HG03039 (cell line): ENCODE data around the gene WWOX.

Source experiments
- ATAC-seq: cut with Tn5 transposase; IDR thresholded peaks from one replicate; pipeline ENCODE4 v1.9.1; 2021; ENCODE audit warnings: mild to moderate bottlenecking, moderate library complexity; ENCODE audit not compliant: unreplicated experiment

Gene WWOX

DNA sequence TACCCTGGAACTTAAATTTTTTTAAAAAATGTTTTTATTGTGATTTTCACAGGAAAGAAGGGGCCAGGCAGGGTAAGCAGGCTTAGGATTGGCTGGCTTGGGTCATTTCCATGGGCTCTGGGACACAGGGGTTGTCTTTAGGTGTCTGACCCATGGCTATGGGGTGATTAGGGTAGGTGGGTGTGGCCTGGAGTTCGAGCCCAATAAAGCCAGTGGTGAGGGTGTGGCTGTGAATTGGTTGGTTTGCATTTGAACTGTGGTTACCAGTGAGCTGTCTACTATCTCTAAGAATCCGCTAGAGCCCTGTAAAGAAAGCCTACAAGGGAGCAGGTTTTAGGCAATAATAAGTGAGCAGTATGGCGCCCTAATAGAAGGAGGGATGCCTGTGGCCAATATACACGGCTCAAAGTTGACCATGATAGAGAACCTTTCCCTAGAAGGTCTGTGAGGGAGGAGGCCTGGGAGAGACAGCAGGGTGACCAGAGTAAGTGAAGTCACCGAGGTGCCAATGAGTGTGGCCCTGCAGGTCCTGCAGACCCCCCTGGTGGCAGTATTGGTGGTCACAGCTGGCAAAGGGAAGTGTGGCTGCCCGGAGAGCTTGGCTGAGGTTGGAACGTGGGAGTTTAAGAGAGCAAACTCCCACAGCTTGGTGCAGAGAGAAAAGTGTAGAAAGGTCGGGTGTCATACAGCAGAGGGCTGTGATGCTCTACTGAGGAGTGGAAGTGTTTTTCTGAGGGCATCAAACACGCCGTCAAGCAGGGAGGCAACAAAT is 454.0 kb downstream of the WWOX start:
- ATAC-seq: no peak

DNA sequence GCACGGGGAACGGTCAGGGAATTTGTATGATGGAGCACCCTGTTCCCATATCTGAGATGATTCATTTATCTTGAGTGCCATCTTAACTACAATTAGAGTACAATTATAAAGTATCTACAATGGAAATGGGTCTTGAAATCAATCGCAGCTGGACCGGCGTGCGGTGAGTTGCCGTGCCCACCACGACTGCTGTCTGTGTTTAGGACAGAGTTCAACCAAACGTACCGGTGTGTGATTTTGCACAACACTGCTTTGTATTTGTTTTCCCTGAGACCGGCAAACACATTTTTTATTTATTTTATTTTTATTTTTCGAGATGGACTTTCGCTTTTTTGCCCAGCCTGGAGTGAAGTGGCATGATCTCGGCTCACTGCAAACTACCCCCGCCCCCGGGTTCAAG is 457.0 kb downstream of the WWOX start:
- no peak for ATAC-seq

DNA sequence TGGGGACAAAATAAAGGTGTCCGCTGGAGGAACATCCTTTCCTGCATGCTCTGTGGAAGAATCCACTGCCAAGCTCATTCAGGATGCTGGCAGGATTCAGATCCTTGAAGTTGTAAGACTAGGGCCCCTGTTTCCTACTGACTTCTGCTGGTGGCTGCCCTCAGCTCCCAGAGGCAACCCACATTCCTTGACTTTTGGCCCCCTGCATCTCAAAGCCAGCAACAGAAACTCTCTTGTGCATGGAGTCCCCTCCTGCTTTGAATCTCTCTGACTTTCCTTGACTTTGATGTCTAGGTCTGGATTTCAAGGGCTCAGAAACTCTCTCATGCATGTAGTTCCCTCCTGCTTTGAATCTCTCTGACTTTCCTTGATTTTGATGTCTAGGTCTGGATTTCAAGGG is 461.5 kb downstream of the WWOX start:
- ATAC-seq: no peak

DNA sequence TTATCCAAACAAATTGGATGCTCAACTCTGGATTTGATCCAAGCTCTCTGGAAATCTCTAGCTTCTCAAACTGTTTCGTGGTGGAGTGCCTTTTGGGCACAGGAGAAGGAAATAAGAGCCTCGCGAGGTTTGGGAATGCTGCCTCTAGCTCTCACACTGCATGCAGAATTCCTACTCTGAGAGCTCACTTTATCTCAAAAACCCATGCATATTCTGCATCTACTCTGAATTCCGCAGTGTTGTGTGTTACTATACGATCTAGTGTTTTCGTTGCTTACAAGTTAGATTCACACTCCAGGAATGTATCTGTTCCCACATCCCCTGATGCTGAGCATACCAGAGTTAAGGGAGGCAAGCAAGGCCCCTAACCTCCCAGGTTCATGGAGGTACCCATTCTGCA is 462.7 kb downstream of the WWOX start:
- no peak for ATAC-seq

DNA sequence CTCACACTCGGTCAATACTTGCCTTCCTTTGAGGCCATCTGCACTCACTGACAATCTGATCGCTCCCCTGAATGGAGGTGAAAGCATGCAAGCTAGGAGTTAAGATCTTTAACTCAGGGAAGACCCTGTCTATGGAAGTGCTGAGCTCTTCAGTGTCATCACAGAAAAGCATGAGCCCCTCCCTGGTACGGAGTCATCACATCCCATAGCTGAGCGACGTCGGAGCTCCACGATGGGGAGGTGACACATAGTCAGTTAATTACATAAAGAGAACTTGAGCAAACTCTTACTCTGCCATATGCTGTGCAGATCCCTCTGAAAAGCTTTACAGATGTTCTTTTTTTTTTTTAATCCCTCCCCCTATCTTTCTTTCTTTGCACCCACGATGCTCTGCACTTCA is 463.2 kb downstream of the WWOX start:
- ATAC-seq: no peak

DNA sequence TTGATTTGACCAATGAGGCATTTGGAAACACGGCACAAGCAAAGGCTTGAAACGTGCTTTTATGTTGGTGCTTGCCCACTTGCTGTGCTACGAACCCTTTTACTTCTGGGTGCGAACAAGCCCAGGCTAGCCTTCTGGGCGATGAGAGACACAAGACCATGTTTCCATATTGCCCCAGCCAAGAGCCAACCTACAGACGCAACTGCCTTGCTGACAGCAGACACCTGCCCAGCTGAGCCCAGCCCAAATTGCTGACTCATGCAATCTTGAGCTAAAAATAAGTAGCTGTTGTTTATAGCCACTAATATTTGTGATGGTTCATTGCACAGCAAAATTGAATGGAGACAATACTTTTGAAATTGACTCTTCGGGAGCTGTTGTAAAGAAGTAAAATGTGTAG is 464.5 kb downstream of the WWOX start:
- no peak for ATAC-seq

DNA sequence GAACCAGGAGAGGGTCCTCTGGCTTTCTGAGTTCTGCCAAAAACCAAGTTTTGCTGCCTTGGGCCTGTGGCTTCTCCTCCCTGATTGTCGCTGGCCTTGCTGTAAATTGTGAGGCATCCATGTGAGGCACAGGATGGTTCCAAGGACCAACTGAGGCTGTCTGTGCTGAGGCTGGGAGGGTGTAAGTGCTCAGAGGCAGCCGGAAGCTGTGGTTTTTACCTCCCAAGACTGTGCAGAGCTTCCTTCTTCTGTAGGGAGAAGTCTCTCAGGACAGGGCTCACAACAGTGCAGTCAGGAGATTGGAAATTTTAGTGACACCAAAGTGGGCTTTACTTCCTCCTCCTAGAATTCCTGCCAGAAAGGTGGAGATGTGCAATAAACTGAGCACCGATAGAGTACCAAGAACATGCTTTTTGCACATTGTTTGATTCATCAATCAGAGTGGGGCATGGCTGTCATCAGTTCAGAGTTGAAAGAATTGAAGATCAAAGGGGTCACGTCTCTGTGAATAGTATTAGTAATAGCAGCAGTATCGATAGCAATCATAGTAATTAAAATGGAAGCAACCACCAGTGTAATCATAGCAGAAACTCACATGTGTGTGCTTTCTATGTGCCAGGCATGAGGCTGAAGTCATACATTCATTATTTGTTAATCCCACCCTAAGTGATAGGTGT is 467.1 kb downstream of the WWOX start:
- ATAC-seq: no peak

DNA sequence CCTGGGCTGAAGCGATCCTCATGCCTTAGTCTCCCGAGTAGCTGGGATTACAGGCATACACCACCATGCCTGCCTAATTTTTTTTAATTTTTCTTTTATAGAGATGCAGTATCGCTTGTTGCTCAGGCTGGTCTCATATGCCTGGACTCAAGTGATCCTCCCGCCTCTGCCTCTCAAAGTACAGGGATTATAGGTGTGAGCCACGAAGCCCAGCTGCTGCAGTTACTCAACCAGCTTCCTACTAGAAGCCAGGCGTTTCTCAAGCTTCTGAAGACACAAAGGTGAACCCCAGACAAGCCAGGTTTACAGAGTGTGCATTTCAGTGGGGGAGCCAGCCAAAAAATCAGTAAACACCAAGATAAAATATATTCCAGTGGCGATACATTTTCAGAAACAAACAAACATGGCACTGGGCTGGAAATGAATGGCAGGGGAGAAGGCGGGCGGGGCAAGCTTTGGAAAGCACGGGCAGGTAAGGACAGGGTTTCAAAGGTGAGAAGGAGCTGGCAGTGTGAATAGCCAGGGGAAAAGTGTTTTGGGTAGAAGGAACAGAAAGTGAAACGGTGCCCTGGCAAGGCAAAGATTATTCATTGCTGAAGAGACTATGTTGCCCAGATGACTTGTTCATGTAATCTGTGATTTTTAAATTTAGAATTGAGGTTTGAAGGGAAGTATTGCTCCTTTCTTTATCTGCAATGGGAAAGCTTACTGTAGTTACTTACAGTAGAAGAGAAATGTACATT is 471.1 kb downstream of the WWOX start:
- no peak for ATAC-seq

DNA sequence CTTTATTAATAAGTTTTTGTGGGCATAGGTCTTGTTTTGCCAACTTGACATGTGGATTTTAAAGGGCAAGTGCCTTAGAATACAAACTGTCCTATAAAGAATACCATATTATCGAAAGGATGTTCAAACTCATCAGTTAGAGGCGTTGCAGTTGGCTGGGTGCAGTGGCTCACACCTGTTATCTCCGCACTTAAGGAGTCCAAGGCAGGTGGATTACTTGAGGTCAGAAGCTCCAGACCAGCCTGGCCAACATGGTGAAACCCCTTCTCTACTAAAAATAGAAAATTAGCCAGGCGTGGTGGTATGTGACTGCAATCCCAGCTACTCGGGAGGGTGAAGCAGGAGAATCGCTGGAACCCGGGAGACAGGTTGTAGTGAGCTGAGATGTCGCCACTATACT is 472.0 kb downstream of the WWOX start:
- ATAC-seq: no peak

DNA sequence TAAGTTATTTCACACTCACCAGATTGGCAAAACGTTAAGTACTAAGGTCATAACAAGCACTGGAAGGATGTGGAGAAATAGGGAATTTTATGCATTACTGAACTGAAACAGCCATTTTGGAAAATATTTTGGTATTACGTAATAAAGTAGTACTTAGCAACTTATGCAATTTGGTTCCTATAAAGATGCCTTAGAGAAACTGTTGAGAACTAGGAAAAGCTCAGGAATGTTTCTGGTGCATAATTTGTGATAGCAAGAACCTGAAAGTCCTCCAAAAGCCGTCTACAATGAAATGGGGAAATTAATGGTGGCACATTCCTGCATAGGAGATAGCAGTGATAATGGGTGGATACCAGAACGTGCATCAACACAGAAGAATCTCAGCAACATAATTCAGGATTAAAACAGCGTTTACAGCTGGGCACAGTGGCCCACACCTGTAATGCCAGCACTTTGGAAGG is 472.5 kb downstream of the WWOX start:
- no peak for ATAC-seq

DNA sequence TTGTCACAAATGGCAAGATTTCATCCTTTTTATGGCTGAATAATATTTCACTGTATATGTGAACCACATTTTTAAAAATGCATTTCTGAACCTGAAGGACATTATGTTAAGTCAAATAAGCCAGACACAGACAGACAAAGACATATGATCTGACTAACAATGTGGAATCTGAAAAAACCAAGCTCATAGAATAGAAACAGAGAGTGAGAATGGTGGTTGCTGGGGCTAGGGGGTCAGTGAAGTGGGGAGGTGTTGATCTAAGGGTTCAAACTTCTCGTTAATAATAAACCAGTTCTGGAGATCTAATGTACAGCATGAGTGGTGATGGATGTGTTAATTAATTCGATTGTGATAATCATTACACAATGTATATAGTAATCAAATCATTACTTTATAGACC is 475.1 kb downstream of the WWOX start:
- ATAC-seq: no peak

DNA sequence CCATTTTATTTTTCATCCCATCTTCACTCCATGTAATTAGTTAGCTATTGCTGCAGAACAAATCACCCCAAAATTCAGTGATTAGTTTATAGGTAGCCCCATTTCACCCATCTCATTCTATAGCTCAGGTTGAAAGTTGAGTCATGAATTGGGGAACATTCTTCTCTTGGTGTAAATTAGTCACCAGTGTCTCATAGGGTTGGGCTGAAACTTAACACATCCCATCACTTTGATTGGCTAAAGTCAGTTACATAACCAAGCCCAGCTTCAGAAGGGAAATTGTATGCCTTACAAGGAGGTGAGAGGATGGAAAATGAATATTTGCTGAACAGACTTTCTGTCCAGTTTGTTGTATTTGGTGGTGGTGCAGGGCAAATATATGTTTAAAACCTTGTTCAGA is 477.5 kb downstream of the WWOX start:
- ATAC-seq: no peak

DNA sequence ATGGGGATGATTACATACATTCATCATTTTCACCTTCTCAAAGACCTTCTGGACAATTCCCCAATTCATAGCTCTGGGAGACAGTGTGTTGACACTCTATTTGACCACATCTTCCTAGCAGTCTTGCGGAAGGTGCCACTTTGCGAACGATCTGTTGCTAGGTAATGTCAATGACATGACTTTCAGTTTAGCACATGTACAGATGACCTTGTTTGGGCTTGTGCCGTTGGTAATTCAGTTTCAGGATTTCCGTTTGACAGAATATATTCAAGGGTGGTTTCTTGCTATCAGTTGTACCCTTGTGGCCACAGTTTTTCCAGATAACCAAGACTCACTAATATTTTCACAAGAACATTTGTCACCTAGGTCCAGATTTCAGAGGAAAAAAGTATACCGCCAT is 478.2 kb downstream of the WWOX start:
- ATAC-seq: no peak

DNA sequence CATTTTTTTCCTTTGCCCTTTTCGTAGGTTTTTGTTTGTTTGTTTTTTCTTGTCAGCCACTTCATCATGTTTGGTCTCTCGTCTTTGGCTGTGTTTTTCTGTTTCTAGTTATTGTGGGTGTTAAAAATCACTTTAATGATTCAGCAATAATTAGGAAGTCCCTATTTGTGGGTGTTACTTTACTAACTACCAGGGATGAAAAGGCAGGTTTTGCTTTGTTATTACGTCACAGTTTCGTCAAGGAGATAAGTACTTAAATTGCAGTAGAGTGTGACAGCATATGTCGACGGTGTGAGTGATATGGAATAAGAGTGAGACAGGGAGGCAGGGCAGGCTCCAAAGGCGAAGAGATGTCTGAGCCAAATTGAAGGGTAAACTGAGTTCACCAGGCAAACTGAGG is 479.6 kb downstream of the WWOX start:
- no peak for ATAC-seq

DNA sequence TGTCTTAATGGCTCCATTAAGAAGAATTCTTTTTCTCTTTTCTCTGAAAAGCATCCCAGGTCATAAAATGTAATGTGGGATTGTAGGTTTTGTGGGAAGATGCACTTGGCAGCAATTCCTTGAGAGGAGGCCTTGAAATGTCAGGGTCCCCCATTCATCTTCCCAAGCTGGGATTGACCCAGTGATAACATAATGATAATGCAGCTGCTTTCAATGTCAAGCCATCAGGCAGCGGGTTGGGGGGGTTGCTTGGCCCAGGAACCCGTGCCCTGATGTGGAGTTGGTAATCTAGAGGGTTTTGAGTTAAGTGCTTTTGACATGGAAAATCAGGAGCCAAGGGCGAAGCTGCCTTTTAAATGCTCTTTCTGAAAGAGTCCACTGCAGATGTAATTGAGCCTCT is 484.0 kb downstream of the WWOX start:
- no peak for ATAC-seq

DNA sequence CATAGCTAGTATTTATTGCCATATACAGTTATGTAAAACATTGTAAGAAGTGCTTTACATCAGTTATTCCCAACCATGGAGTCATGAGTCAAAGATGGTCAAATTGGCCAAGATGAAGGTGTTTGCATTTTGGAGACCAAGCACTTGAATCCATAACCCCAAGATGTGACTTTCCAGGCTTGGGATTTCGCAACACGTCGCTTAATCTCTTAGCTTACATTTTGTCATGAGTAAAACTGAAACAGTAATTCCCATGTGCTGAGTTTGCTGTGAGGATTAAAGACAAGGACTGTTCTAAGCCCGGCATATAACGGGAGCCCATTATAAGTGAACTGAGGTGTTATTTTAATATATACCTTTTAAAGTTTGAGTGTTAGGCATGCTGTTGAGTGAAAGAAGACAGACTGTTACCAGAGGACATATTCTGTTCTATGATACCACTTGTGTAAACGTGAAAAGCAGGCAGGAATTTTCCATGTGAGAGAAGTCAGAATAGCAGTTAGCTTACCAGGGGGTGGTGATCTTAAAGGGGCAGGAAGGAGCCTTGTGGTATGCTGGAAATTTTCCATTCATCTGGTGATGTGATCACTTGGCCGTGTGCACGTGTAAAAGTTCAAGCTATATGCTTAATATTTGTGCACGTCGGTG is 484.9 kb downstream of the WWOX start:
- no peak for ATAC-seq

DNA sequence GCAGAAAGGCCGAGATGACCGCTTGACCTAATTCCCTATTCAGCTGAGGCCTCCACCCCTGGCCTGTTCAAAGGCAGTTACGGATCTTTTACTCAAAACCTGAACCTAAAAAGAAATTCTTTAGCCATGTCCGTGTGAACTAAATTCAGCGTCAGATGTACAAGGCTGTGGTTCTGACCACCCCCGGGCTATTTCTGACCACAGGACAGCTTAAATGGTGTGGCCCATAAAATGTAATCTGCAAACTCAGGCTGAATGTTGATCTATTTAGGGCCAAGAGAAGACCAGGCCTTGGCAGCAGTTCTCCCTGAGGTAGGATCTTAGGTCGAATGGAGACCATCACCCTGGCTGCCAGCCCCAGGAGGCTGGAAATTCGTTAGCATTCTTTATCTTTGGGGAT is 485.5 kb downstream of the WWOX start:
- ATAC-seq: no peak

DNA sequence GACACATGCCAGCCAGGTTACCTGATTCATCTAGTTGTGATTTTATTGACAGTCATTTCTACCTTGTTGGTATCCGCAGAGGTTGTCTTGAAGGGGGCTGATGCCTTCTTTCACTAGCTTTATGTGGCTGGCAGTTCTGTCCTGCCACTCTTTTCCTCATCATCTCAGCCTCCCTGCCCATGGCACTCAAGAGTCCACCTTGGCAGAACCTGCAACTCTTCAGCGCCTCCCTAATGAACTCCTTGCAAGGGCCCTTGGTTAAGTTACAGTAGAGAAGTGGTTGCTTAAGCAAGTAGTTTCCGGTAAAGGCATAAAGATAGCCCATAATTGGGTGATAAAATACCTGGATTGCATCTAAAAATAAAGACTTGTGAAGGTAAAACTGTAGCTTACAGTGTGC is 489.9 kb downstream of the WWOX start:
- ATAC-seq: no peak

DNA sequence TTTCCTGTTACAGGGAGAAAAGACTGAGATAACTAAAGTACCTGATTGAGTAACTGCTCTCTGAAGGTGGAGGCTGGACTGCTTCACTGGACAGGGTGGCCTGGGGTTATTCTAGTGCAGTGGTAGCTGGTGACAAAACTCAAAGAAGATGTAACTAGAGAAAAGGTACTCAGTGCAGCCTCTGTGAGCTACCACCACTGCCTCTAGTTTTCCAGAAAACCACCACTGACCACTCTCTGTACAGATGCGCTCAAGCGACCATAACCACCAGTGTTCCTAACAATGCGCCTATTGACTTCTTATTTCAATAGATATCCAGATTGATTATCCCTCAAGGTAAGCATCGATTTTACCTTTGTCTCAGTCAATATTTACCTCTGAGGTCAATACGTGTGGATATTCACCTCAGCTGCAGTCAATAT is 492.2 kb downstream of the WWOX start:
- no peak for ATAC-seq

DNA sequence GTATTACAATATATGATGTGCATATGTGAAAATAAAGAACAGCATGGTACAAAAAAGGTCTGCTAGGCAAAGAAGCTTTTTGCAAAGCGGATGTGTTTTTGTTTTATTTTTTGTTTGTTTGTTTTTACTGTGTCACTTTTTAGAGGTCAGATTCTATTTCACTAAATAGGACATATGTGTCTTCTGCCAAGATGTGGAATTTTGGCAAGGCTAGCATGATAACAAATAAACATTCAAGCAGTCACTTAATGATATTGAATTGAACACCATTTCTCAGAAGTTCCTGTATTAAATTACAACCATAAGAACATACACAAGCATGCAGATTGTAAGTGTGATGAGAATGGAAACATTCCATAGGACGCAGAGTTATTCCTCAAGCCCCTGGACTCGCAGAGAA is 492.7 kb downstream of the WWOX start:
- no peak for ATAC-seq

DNA sequence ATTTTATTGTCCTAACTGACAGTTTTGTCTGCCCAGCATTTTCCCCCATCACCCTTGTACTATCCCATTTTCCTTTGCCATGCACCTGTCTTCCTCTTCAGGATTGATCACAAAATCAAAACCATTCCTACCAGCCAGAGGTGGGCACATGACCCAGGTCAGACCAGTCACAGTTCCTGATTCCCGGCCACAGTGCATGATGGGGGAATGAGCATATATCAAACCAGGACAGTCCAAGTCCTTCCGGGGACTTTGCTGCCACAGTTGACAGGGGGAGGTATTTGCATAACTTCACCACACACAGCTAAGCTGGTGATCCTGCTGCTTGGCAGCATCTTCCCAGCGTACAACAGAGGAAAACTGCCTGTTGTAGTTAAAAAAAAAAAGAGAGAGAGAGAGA is 493.9 kb downstream of the WWOX start:
- no peak for ATAC-seq
